Urinary bladder (tissue), 4 donors: ENCODE measurements around the gene OXTR. TPM values are rescaled to one million over a fixed set of nuclear protein-coding genes. Genes with fewer than 3 reads are reported as not detected.

Experiments used
- DNase-seq: peaks from one replicate; pipeline ENCODE4 v3.0.0-alpha.2; 2015; ENCODE audit errors: extremely low spot score
- H3K27ac ChIP-seq: one replicate; pipeline ENCODE4 v1.5.1; 2013; ENCODE audit warnings: low read depth, mild to moderate bottlenecking, moderate library complexity
- H3K36me3 ChIP-seq: one replicate; pipeline ENCODE4 v1.6.1; 2013; ENCODE audit warnings: mild to moderate bottlenecking, moderate library complexity; ENCODE audit not compliant: insufficient read depth
- H3K4me1 ChIP-seq: one replicate; pipeline ENCODE4 v1.6.1; 2013; ENCODE audit warnings: mild to moderate bottlenecking, moderate library complexity; ENCODE audit not compliant: insufficient read depth
- H3K4me3 ChIP-seq: one replicate; pipeline ENCODE4 v1.5.1; 2013; ENCODE audit warnings: low read depth, low read length
- WGBS: extraction: QIAGEN DNeasy Blood & Tissue Kit; methylation state at CpG from one replicate; pipeline ENCODE4 v1.1.7; 2013; 5-methylcytosine and 5-hydroxymethylcytosine counted together
- polyA plus RNA-seq: library from polyadenylated mRNA; stranded (reverse); fragments of 200-250 nt; gene quantifications from one replicate; pipeline ENCODE4 v1.2.3, GENCODE V29; 2013
- total RNA-seq: library from RNA; depleted of rRNA; stranded (reverse); fragments of >200 nt; gene quantifications from one replicate; pipeline ENCODE4 v1.2.3, GENCODE V29; 2014
- donor health status: healthy with polysubstance abuse.
- donor health status: healthy.

OXTR gene
- total and polyA plus RNA-seq, 2 donors = 0.41 to 1.6 TPM

DNA sequence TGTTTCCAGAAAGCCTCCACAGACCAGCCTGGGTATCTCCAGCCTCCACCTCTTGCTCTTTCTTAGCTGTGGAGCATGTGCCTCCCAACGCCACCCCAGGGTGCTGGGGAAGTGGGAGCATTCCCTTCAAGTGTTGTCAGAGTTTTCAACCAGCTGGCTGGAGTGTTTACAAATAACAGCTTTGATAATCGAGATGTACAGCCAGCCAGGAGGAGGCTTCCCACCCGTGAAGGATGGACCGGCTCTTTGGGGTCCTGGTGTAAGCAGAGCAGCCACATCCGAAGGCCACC, 8.5 kb upstream of the OXTR start:
- 74% methylated on average over 5 of the region's 5 CpGs for WGBS
- DNase-seq = no peak
- Histone ChIP-seq H3K4me3 (no peak overlapping the region), H3K4me1 (no peaks in the 10 kb centered on the region), H3K27ac (no peak overlapping the region), H3K36me3 (no peaks in the 10 kb centered on the region)

DNA sequence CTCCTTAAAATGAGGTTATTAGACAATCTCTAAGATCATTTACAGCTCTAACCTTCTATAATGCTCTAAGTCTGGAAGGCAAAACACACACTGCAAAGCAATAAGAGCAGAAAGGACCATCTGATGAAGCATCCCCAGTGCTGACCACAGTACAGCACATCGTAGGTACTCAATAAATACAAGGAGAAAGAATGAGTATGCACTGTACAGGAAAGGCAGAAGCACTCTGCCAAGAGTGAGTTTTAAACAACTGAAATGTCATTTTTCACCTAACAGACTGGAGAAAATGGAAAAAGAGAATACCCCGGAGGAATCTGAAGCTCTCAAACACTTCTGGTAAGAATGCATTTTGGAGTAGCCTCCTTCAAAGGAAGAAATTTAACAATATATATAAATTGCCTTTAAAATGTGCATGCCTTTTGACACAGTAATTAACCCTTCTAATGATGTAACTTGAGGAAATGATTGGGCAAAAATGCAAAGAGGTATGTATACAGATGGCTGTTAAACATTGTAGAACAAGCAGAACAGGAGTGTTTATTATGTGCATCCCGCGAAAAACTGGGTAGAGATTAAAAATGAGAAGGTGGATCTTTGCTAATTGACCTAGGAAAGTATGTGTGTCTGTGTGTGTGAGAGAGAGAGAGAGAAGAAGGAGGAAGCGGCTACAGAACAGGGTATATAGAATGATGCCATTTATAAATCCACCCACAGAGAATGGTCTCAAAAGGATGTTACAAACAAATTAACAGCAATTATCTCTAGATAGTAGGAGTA, 8.0 kb upstream of the OXTR start:
- Histone ChIP-seq H3K4me1 (no peaks in the 10 kb centered on the region), H3K36me3 (no peaks in the 10 kb centered on the region), H3K4me3 (no peak overlapping the region), H3K27ac (no peak overlapping the region)
- DNase-seq = no peak
- 85% methylated on average over 5 of the region's 5 CpGs for WGBS

DNA sequence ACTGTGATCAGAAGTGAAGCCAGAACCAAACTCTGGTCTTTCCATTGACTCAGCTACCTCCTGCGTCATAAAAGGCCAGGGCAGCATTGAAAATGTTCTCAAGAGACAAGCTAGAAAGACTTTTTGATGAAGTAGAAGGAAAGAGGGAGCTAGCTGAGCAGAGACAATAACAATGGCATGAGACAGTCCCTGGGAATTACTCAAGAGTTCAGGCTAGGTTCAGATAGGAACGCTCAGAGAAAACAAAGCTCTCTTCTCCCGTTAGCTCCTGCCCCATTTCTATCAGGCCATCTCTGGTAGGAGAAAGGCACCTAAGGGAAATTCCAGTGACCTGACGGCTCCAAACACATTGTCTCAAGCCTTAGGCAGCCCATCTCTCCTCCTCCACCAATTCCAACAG, 7.0 kb upstream of the OXTR start:
- Histone ChIP-seq H3K4me1 (no peaks in the 10 kb centered on the region), H3K36me3 (no peaks in the 10 kb centered on the region), H3K4me3 (no peak overlapping the region), H3K27ac (no peak overlapping the region)
- DNase-seq = no peak
- WGBS = 61% methylated on average over 4 of the region's 4 CpGs

DNA sequence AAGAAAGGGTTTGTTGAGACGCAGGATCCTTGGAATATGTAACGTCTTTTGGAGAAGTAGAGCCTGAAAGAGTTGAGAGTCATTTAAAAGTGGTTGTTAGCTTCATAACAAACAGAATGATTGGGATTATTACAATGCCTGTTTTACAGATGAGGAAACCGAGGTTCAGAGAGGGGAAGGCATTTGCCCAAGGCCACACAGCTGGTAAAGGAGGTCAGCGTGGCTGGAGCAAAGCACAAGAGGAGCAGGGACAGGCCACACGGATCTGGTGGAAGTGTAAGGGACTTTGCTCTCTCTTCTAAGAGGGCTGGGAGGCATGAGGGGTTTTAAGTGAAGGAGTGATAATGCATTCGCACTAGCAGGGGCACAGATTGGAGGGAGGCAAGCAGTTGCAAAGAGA, 6.2 kb upstream of the OXTR start:
- 89% methylated on average over 6 of the region's 6 CpGs for WGBS
- Histone ChIP-seq H3K36me3 (no peaks in the 10 kb centered on the region), H3K27ac (no peak overlapping the region), H3K4me1 (no peaks in the 10 kb centered on the region), H3K4me3 (no peak overlapping the region)
- DNase-seq = no peak

DNA sequence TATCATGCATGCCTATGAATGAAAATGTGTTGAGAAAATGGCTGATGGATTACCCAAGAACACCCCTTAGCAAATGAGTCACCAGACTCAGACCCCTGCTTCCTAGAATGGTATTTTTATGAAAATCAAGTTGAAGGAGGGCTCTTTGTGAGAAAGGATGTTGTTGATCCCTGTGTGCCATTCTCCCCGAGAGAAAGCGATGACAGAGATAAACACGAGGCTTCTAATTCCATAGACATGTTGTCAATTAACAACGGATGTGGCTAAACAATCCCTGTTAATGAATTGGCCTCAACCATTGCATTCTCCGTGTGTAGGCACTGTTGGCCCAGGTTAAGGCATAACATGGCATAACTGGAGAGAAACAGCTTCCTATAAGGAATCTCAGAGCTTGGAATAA, 5.8 kb upstream of the OXTR start:
- no peaks in the 10 kb centered on the region for H3K36me3 ChIP-seq
- no peak overlapping the region for H3K4me3 ChIP-seq
- no peak for DNase-seq
- H3K27ac ChIP-seq = no peak overlapping the region
- H3K4me1 ChIP-seq = no peaks in the 10 kb centered on the region
- WGBS = 70% methylated on average over 5 of the region's 5 CpGs

DNA sequence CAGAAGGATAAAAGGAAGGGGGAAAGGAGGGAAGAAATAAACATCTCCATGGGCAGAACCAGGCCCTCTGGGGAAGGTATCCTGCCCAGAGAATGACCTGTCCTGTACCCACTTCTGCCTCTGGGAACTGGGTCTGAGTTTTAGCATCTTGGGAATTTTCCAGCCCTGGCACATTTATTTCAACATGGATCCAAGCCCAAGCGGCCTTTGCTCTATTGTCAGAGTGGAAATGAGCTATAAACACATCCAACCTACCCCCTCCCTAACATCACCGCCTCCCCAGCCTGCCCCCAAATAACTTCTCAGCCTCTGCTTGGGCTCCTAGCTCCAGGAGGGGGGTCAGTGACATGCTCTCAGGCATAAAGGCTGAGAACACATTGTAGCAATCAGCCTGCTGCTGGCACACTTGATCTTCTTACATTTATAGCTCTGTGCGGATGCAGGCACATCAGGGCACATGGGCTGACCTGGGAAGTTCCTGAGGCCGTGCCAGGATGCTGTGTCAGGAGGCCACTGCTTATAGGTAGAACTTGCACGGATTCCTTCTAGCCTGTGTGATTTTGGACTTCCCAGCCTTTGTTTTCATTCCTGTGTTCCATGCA, 4.6 kb upstream of the OXTR start:
- no peak overlapping the region for H3K27ac ChIP-seq
- no peaks in the 10 kb centered on the region for H3K4me1 ChIP-seq
- DNase-seq = no peak
- H3K4me3 ChIP-seq = no peak overlapping the region
- no peaks in the 10 kb centered on the region for H3K36me3 ChIP-seq
- 73% methylated on average over 5 of the region's 5 CpGs for WGBS

DNA sequence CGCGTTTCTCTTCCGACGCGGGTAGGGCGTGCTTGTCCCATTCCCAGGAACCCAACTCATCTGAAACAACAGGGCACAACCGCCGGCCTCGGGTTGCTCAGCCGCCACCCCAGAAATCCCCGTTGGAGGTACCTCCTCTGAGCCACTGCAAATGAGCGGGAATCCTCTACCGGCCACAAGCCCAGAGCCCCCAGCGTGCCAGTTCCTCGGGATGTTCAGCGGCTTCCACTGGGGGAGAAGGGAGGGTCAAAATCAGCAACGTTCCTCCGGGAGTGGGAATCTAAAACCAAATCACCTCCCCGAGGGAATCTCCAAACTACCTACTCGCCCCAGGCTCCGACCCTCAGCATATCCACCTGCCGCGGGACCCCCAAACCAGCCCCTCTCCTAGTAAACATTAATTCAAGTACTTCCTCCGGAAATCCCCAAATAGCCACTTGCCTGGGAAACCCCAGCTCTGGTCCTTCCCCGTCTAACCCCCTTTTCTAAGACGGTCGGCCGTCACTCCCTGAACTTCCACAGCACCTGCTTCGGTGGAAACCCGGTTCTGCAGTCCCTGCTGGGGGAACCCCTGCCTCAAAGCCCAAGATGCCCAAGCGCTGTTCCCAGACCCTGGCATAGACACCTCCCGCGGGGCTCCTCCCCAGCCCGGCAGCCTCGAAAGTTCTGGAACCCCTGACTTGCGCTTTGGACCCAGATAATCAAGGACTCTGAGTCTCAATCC, 887 bp downstream of the OXTR start:
- H3K4me3 ChIP-seq = peak overlapping the region; percentile 12
- no peak for DNase-seq
- no peaks in the 10 kb centered on the region for H3K4me1 ChIP-seq
- H3K36me3 ChIP-seq = no peaks in the 10 kb centered on the region
- H3K27ac ChIP-seq = no peak overlapping the region
- 11% methylated on average over 36 of the region's 36 CpGs for WGBS

DNA sequence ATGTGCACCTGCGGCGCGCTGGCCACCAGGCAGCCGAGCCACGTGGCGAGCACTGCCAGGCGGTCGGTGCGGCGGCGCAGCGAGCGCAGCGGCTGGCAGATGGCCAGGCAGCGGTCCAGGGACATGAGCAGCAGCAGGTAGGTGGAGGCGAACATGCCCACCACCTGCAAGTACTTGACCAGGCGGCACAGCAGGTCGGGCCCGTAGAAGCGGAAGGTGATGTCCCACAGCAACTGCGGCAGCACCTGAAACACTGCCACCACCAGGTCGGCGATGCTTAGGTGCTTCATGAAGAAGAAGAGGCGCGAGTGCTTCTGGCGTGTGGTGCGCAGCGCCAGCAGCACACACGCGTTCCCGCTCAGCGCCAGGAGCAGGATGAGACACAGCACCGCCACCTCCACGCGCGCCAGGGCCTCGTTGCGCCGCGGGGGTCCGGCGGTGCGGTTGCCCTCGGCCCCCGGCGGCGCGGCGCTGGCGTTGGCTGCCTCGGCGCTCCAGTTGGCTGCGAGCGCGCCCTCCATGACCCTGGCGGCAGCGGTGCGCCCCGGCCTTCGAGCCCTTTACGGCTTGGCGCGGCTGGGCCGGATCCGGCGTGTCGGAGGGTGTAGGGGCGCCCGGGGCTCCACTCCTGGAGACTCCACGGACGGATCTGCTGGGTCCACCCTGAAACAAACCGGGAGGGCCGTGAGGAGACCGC, 1.6 kb downstream of the OXTR start:
- H3K36me3 ChIP-seq = no peaks in the 10 kb centered on the region
- DNase-seq = no peak
- WGBS = 5% methylated on average over 74 of the region's 74 CpGs
- no peak overlapping the region for H3K27ac ChIP-seq
- no peaks in the 10 kb centered on the region for H3K4me1 ChIP-seq
- H3K4me3 ChIP-seq = peak overlapping the region; percentile 12

DNA sequence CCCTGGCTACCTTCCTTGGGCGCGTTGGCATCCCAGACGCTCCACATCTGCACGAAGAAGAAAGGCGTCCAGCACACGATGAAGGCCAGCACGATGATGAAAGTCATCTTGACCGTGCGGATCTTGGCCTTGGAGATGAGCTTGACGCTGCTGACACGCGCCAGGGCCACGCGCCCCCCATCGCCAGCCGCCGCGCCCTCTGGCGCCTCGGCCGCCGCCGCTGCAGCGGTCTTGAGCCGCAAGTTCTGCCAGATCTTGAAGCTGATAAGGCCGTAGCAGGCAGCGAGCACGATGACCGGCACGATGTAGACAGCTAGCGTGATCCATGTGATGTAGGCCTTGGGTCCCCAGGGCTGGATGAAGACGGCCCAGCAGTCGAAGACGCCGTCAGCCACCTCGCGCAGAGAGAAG, 2.2 kb downstream of the OXTR start:
- WGBS = 42% methylated on average over 37 of the region's 37 CpGs
- no peak overlapping the region for H3K4me3 ChIP-seq
- no peaks in the 10 kb centered on the region for H3K36me3 ChIP-seq

DNA sequence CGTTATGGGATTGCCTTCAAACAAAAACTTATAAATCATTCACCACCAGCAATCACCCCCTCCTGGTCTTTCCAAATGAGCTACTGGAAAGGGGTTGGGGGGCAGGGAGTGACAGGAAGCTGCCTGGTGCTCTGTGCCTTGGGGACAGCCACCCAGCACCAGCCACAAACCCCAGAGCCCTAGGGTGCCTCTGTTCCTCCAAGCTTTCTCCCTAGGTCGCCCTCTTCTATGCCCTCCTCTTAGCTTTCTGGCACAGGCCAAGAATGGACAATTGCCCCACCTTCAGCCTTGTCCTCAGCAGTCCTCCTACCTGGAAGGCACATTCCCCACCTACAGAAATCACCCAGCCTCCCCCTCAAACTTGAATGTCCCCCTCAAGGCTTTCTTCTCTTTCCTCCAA, 3.3 kb downstream of the OXTR start:
- no peak overlapping the region for H3K27ac ChIP-seq
- H3K36me3 ChIP-seq = no peaks in the 10 kb centered on the region
- H3K4me3 ChIP-seq = no peak overlapping the region
- H3K4me1 ChIP-seq = no peaks in the 10 kb centered on the region
- 78% methylated on average over 2 of the region's 2 CpGs for WGBS
- no peak for DNase-seq

More for the DNA sequence above, 2.2 kb downstream of the OXTR start:
- no peak overlapping the region for H3K27ac ChIP-seq
- H3K4me1 ChIP-seq = no peaks in the 10 kb centered on the region
- DNase-seq = no peak

DNA sequence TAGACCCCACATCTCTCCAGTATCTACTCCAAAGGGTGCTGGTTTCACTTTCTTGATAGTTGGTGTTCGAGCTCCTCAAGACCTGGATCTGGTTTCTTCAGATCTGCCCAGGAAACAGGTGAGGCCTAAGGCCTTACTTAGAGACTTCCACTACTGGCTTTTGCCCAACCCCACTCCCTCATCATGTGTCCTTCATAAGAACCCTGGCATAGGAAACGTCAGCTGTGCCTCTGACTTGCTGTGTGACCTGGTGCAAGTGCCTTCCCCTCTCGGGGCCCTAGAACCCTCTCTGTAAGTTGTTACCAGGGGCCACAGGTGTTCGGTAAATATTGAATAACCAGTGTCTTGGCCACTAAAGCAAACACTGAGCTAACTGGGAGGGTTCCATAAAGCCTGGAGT, 3.9 kb downstream of the OXTR start:
- no peak overlapping the region for H3K4me3 ChIP-seq
- no peaks in the 10 kb centered on the region for H3K4me1 ChIP-seq
- DNase-seq = no peak
- 82% methylated on average over 4 of the region's 4 CpGs for WGBS
- H3K36me3 ChIP-seq = no peaks in the 10 kb centered on the region
- no peak overlapping the region for H3K27ac ChIP-seq

DNA sequence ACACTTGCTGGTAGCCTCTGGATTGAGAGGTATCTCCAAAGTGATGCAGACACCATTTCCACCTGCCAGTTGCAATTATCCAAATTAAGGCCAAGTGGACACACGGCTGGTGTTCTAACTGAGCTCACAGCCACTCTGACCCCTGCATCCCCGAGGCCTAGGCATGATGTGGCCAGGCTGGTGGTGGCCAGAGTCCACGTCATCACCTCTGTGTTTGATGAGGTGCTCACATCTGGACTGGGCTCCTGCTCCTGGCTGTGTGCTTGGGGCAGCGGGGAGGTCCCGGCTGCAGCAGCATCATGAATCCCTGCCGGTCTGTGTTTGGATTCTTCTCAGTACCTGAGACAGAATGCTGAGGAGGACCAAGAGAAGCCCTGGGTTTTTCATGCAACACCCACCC, 4.9 kb downstream of the OXTR start:
- no peaks in the 10 kb centered on the region for H3K36me3 ChIP-seq
- H3K4me3 ChIP-seq = no peak overlapping the region
- 91% methylated on average over 6 of the region's 6 CpGs for WGBS
- no peaks in the 10 kb centered on the region for H3K4me1 ChIP-seq
- no peak overlapping the region for H3K27ac ChIP-seq
- no peak for DNase-seq

DNA sequence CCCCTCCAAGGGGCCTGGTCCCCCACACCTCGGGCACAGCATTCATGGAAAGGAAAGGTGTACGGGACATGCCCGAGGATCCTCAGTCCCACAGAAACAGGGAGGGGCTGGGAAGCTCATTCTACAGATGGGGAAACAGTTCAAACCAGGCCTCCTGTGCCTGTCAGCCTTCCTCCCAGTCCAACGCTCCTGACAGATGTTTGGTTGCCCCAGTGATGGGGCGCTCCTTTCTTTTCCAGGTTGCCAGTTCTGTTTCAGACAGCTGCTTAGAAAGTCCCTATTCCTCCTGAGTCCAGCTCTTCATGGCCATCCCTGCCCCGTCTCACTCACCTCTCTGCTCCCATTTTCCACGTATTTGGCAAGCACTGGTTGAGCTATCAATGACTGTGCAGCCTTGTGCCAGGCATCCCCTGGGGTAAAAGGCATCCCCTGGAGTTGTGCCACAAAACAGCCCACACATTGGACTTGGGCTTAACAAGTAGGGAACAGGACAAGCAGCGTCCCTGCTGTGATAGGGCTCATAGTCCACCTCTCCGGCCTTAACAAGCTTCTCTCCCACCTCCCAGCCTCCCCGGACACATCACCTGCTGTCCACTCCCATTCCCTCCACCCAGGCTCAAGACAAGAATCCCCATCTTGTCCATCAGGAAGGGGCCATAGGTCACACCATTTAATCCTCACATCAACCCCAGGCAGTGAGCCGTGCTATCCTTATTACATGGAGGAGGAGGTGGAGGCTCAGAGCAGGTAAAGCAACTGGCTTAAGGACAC, 6.6 kb downstream of the OXTR start:
- H3K27ac ChIP-seq = no peak overlapping the region
- no peak overlapping the region for H3K4me3 ChIP-seq
- no peaks in the 10 kb centered on the region for H3K4me1 ChIP-seq
- DNase-seq = no peak
- 88% methylated on average over 11 of the region's 11 CpGs for WGBS
- no peaks in the 10 kb centered on the region for H3K36me3 ChIP-seq
